Measurements from ENCODE around the gene ZMYM3.

DNA sequence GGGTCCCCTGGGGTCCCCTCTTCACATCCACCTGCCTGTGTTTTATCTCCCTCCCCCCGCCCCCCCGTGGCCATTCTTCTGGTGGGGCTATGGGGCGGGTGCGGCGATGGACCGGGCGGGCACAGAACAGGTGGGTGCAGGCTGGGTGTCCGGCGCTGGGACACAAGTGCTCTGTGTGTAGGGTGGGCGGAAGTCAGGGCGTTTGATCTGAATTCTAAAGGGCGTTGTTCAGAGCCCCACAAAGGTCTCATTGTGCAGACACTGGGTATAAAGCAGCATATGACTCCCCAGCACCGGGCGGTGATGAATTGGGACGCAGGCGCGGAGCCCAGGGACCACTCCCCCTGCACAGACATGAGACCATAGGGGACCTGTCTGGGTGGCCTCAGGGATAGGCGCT, 31.0 kb downstream of the ZMYM3 start, which contains the start of gene GJB1:
- TF ChIP-seq, protein P1, sequence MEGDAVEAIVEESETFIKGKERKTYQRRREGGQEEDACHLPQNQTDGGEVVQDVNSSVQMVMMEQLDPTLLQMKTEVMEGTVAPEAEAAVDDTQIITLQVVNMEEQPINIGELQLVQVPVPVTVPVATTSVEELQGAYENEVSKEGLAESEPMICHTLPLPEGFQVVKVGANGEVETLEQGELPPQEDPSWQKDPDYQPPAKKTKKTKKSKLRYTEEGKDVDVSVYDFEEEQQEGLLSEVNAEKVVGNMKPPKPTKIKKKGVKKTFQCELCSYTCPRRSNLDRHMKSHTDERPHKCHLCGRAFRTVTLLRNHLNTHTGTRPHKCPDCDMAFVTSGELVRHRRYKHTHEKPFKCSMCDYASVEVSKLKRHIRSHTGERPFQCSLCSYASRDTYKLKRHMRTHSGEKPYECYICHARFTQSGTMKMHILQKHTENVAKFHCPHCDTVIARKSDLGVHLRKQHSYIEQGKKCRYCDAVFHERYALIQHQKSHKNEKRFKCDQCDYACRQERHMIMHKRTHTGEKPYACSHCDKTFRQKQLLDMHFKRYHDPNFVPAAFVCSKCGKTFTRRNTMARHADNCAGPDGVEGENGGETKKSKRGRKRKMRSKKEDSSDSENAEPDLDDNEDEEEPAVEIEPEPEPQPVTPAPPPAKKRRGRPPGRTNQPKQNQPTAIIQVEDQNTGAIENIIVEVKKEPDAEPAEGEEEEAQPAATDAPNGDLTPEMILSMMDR (IDR thresholded peaks at IDR 0.05), result no peak
- no peak for TF ChIP-seq EP300 (IDR thresholded peaks at IDR 0.05)
